HG02885 (cell line): ENCODE data around the gene FAM3B.

ENCODE experiments used
- ATAC-seq: cut with Tn5 transposase; IDR thresholded peaks from one replicate; pipeline ENCODE4 v1.9.1; 2021; ENCODE audit warnings: mild to moderate bottlenecking; ENCODE audit not compliant: unreplicated experiment, poor library complexity

FAM3B gene

GRCh38 chr21:41388259-41388658 is 71.7 kb downstream of the FAM3B start:
- no peak for ATAC-seq

- ATAC-seq: no peak
Measured at GRCh38 chr21:41390043-41390639, 73.5 kb downstream of the FAM3B start.

- ATAC-seq: no peak
Measured at GRCh38 chr21:41393876-41394465, 77.4 kb downstream of the FAM3B start.

GRCh38 chr21:41396558-41397075 is 80.0 kb downstream of the FAM3B start:
- ATAC-seq: no peak

GRCh38 chr21:41397471-41397891 is 80.9 kb downstream of the FAM3B start:
- ATAC-seq: no peak

- ATAC-seq: no peak
Measured at GRCh38 chr21:41398251-41398650, 81.7 kb downstream of the FAM3B start.

- no peak for ATAC-seq
Measured at GRCh38 chr21:41398831-41399230, 82.2 kb downstream of the FAM3B start.

- no peak for ATAC-seq
Measured at GRCh38 chr21:41399246-41399800, 82.7 kb downstream of the FAM3B start.

GRCh38 chr21:41402231-41402630 is 85.6 kb downstream of the FAM3B start:
- no peak for ATAC-seq

GRCh38 chr21:41402796-41403195 is 86.2 kb downstream of the FAM3B start:
- no peak for ATAC-seq

GRCh38 chr21:41403331-41403730 is 86.7 kb downstream of the FAM3B start:
- no peak for ATAC-seq

GRCh38 chr21:41403966-41404365 is 87.4 kb downstream of the FAM3B start:
- no peak for ATAC-seq

GRCh38 chr21:41405321-41405720 is 88.7 kb downstream of the FAM3B start:
- no peak for ATAC-seq

GRCh38 chr21:41406340-41406739 is 89.7 kb downstream of the FAM3B start:
- no peak for ATAC-seq
